Measurements from ENCODE around the gene PKN3. TPM values are rescaled to one million over a fixed set of nuclear protein-coding genes. Genes with fewer than 3 reads are reported as not detected.

The PKN3 gene
- polyA plus RNA-seq, 1 donor from 2014 or later = 0.06 TPM

GRCh38 chr9:128718475-128718874 lies 16.2 kb downstream of the PKN3 start:
- Histone ChIP-seq H2AFZ (ENCODE audit: low read depth, low read length) (no peak overlapping the region), H3K4me3 (ENCODE audit: low read length) (no peak overlapping the region), H3K9me2 (ENCODE audit: insufficient read depth, low read length) (no peaks in the 10 kb centered on the region), H3K9me3 (ENCODE audit: low read length) (no peaks in the 10 kb centered on the region), H3K27me3 (ENCODE audit: insufficient read depth, low read depth, low read length) (no peaks in the 10 kb centered on the region), H3K9ac (ENCODE audit: low read length) (no peak overlapping the region), H3K79me2 (replicated peaks; ENCODE audit: insufficient read depth, low read length) (no peaks in the 10 kb centered on the region), H3F3A (ENCODE audit: insufficient read depth, low read length, poor library complexity, severe bottlenecking) (no peaks in the 10 kb centered on the region), H4K20me1 (ENCODE audit: insufficient read depth) (no peaks in the 10 kb centered on the region), H3K36me3 (ENCODE audit: insufficient read depth, low read length) (no peaks in the 10 kb centered on the region), H3K27ac (ENCODE audit: low read length) (no peak overlapping the region), H3K4me2 (ENCODE audit: low read length) (no peak overlapping the region)
- TF ChIP-seq, protein P1, sequence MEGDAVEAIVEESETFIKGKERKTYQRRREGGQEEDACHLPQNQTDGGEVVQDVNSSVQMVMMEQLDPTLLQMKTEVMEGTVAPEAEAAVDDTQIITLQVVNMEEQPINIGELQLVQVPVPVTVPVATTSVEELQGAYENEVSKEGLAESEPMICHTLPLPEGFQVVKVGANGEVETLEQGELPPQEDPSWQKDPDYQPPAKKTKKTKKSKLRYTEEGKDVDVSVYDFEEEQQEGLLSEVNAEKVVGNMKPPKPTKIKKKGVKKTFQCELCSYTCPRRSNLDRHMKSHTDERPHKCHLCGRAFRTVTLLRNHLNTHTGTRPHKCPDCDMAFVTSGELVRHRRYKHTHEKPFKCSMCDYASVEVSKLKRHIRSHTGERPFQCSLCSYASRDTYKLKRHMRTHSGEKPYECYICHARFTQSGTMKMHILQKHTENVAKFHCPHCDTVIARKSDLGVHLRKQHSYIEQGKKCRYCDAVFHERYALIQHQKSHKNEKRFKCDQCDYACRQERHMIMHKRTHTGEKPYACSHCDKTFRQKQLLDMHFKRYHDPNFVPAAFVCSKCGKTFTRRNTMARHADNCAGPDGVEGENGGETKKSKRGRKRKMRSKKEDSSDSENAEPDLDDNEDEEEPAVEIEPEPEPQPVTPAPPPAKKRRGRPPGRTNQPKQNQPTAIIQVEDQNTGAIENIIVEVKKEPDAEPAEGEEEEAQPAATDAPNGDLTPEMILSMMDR (IDR thresholded peaks at IDR 0.05; ENCODE audit: poor library complexity, severe bottlenecking) = no peak
- TF ChIP-seq TAF1 (IDR thresholded peaks at IDR 0.05; ENCODE audit: low read depth) (no peak), EP300 (conservative IDR thresholded peaks at IDR 0.05; ENCODE audit: poor library complexity, severe bottlenecking) (no peak), EZH2 (IDR thresholded peaks at IDR 0.05; ENCODE audit: borderline replicate concordance, insufficient read depth, low read length, poor library complexity, severe bottlenecking) (no peak), POLR2AphosphoS5 (IDR thresholded peaks at IDR 0.05) (no peak), MXI1 (conservative IDR thresholded peaks at IDR 0.05; ENCODE audit: poor library complexity, severe bottlenecking) (no peak), RAD21 (conservative IDR thresholded peaks at IDR 0.05) (no peak)
- TF ChIP-seq, protein P2, sequence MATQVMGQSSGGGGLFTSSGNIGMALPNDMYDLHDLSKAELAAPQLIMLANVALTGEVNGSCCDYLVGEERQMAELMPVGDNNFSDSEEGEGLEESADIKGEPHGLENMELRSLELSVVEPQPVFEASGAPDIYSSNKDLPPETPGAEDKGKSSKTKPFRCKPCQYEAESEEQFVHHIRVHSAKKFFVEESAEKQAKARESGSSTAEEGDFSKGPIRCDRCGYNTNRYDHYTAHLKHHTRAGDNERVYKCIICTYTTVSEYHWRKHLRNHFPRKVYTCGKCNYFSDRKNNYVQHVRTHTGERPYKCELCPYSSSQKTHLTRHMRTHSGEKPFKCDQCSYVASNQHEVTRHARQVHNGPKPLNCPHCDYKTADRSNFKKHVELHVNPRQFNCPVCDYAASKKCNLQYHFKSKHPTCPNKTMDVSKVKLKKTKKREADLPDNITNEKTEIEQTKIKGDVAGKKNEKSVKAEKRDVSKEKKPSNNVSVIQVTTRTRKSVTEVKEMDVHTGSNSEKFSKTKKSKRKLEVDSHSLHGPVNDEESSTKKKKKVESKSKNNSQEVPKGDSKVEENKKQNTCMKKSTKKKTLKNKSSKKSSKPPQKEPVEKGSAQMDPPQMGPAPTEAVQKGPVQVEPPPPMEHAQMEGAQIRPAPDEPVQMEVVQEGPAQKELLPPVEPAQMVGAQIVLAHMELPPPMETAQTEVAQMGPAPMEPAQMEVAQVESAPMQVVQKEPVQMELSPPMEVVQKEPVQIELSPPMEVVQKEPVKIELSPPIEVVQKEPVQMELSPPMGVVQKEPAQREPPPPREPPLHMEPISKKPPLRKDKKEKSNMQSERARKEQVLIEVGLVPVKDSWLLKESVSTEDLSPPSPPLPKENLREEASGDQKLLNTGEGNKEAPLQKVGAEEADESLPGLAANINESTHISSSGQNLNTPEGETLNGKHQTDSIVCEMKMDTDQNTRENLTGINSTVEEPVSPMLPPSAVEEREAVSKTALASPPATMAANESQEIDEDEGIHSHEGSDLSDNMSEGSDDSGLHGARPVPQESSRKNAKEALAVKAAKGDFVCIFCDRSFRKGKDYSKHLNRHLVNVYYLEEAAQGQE (IDR thresholded peaks at IDR 0.05; ENCODE audit: borderline replicate concordance) = no peak

DNA sequence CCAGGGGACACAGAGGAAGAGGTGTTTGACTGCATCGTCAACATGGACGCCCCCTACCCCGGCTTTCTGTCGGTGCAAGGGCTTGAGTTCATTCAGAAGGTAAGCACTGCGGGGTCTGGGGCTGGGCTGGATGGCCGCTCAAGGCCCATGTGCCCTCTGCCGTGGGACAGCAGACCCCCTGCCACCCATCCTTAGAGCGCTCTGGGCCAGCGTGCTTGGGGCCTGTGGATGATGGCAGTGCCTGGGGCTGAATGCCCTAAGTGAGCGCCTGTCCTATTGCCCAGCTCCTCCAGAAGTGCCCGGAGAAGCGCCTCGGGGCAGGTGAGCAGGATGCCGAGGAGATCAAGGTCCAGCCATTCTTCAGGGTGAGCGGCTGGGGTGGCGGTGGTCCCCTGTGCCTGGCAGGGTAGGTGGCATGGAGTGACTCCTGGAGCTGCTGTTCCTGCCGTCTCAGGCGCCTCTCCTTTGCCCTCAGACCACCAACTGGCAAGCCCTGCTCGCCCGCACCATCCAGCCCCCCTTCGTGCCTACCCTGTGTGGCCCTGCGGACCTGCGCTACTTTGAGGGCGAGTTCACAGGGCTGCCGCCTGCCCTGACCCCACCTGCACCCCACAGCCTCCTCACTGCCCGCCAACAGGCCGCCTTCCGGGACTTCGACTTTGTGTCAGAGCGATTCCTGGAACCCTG lies 17.8 kb downstream of the PKN3 start:
- TF ChIP-seq EZH2 (IDR thresholded peaks at IDR 0.05; ENCODE audit: borderline replicate concordance, insufficient read depth, low read length, poor library complexity, severe bottlenecking) (no peak), SMC3 (conservative IDR thresholded peaks at IDR 0.05; ENCODE audit: poor library complexity) (no peak), MXI1 (conservative IDR thresholded peaks at IDR 0.05; ENCODE audit: poor library complexity, severe bottlenecking) (no peak), EP300 (conservative IDR thresholded peaks at IDR 0.05; ENCODE audit: poor library complexity, severe bottlenecking) (no peak), POLR2AphosphoS5 (IDR thresholded peaks at IDR 0.05) (no peak), TAF1 (IDR thresholded peaks at IDR 0.05; ENCODE audit: low read depth) (no peak), RAD21 (conservative IDR thresholded peaks at IDR 0.05) (no peak)
- TF ChIP-seq, protein P1 (IDR thresholded peaks at IDR 0.05; ENCODE audit: poor library complexity, severe bottlenecking) = no peak
- TF ChIP-seq, protein P2 (IDR thresholded peaks at IDR 0.05; ENCODE audit: borderline replicate concordance) = no peak

More for the DNA sequence above, 17.8 kb downstream of the PKN3 start:
- no peak overlapping the region for H3K4me3 ChIP-seq (ENCODE audit: low read length)
- no peak overlapping the region for H3K9ac ChIP-seq (ENCODE audit: low read length)
- H3K79me2 ChIP-seq (replicated peaks; ENCODE audit: insufficient read depth, low read length) = no peaks in the 10 kb centered on the region
- no peaks in the 10 kb centered on the region for H3K27me3 ChIP-seq (ENCODE audit: insufficient read depth, low read depth, low read length)
- no peak overlapping the region for H3K4me2 ChIP-seq (ENCODE audit: low read length)
- no peaks in the 10 kb centered on the region for H3K36me3 ChIP-seq (ENCODE audit: insufficient read depth, low read length)
- H3K9me2 ChIP-seq (ENCODE audit: insufficient read depth, low read length) = no peaks in the 10 kb centered on the region
- no peak overlapping the region for H2AFZ ChIP-seq (ENCODE audit: low read depth, low read length)
- H3K27ac ChIP-seq (ENCODE audit: low read length) = no peak overlapping the region
- H3K9me3 ChIP-seq (ENCODE audit: low read length) = no peaks in the 10 kb centered on the region
- no peaks in the 10 kb centered on the region for H4K20me1 ChIP-seq (ENCODE audit: insufficient read depth)
- H3F3A ChIP-seq (ENCODE audit: insufficient read depth, low read length, poor library complexity, severe bottlenecking) = no peaks in the 10 kb centered on the region
